GM19467 (cell line): ENCODE measurements around the gene C17orf114.

Experiments used
- ATAC-seq: cut with Tn5 transposase; IDR thresholded peaks from one replicate; pipeline ENCODE4 v1.9.1; 2021; ENCODE audit warnings: mild to moderate bottlenecking, moderate library complexity; ENCODE audit not compliant: unreplicated experiment

The C17orf114 gene

GRCh38 chr17:4788159-4788806, 13.8 kb downstream of the C17orf114 start:
- ATAC-seq, result no peak

- ATAC-seq, result no peak
Measured at GRCh38 chr17:4786516-4786915, 15.6 kb downstream of the C17orf114 start.

- ATAC-seq, result no peak
Measured at GRCh38 chr17:4786106-4786511, 16.0 kb downstream of the C17orf114 start, which contains the start of gene VMO1. TSS of gene VMO1 (minus strand) at chr17:4786364. CDS start at chr17:4786352, 12 bp downstream.

- ATAC-seq, result no peak
Measured at GRCh38 chr17:4785311-4786105, 16.6 kb downstream of the C17orf114 start.

- ATAC-seq, result no peak
Measured at GRCh38 chr17:4782652-4783051, 19.5 kb downstream of the C17orf114 start.

- no peak for ATAC-seq
Measured at GRCh38 chr17:4780325-4780955, 21.7 kb downstream of the C17orf114 start.

- no peak for ATAC-seq
Measured at GRCh38 chr17:4777969-4778760, 24.0 kb downstream of the C17orf114 start.

- no peak for ATAC-seq
Measured at GRCh38 chr17:4772235-4772613, 29.9 kb downstream of the C17orf114 start.

- no peak for ATAC-seq
Measured at GRCh38 chr17:4771519-4772234, 30.5 kb downstream of the C17orf114 start, which contains the start of gene TM4SF5. TSS of gene TM4SF5 (plus strand) at chr17:4771886. CDS start at chr17:4771923, 37 bp downstream.

GRCh38 chr17:4769628-4770027, 32.5 kb downstream of the C17orf114 start:
- ATAC-seq, result no peak

GRCh38 chr17:4768298-4768697, 33.8 kb downstream of the C17orf114 start:
- ATAC-seq, result no peak

- no peak for ATAC-seq
Measured at GRCh38 chr17:4766723-4767122, 35.4 kb downstream of the C17orf114 start.

- no peak for ATAC-seq
Measured at GRCh38 chr17:4766201-4766600, 35.9 kb downstream of the C17orf114 start.

GRCh38 chr17:4764595-4764994, 37.5 kb downstream of the C17orf114 start:
- no peak for ATAC-seq

GRCh38 chr17:4759776-4760236, 42.3 kb downstream of the C17orf114 start:
- ATAC-seq, result no peak

- no peak for ATAC-seq
Measured at GRCh38 chr17:4753392-4753791, 48.7 kb downstream of the C17orf114 start.

- no peak for ATAC-seq
Measured at GRCh38 chr17:4751932-4752331, 50.2 kb downstream of the C17orf114 start.
